DND-41 (cell line): ENCODE data around the gene LMO1.
A peak's percentile ranks its signal among the peaks of the same experiment; 100 is the strongest.

Experiments
- ATAC-seq: fragments of 200-7000 bp; cut with Tn5 transposase; 3 replicates; pipeline ENCODE4 v1.9.1; 2021; ENCODE audit warnings: low read depth; ENCODE audit not compliant: insufficient read depth
- DNase-seq: peaks from one replicate; pipeline ENCODE4 v3.0.0-alpha.2; 2020
- H2AFZ ChIP-seq: 2 replicates; pipeline ENCODE4 v1.6.0; 2012; ENCODE audit warnings: low read depth, low read length
- H3K27ac ChIP-seq: 2 replicates; pipeline ENCODE4 v1.5.1; 2012; ENCODE audit warnings: low read length, inconsistent platforms
- H3K27me3 ChIP-seq: fragments of 200-600 bp; sonication (generic); 2 replicates; pipeline ENCODE4 v1.6.0; 2012; ENCODE audit warnings: low read length, mild to moderate bottlenecking, inconsistent platforms; ENCODE audit not compliant: insufficient read depth, poor library complexity
- H3K36me3 ChIP-seq: 2 replicates; pipeline ENCODE4 v1.5.1; 2012; ENCODE audit warnings: low read length, inconsistent platforms; ENCODE audit not compliant: insufficient read depth
- H3K4me1 ChIP-seq: 2 replicates; pipeline ENCODE4 v1.5.1; 2012; ENCODE audit warnings: mild to moderate bottlenecking, low read length; ENCODE audit not compliant: insufficient read depth
- H3K4me2 ChIP-seq: 2 replicates; pipeline ENCODE4 v1.6.0; 2012; ENCODE audit warnings: mild to moderate bottlenecking, moderate library complexity, low read length, inconsistent platforms; ENCODE audit not compliant: insufficient read depth
- H3K4me3 ChIP-seq, 2 experiments: fragments of 200-600 bp in 1 of 2; shearing (Covaris generic) in 1 of 2; 2 replicates each; pipeline ENCODE4 v1.5.1; 2012 to 2016; ENCODE audit warnings: inconsistent platforms in 2 of 2, low read length in 2 of 2, mild to moderate bottlenecking in 2 of 2, low read depth in 1 of 2, moderate library complexity in 1 of 2
- H3K79me2 ChIP-seq: 2 replicates; pipeline ENCODE4 v1.6.0; 2012; ENCODE audit warnings: low read length, inconsistent platforms; ENCODE audit not compliant: insufficient read depth
- H3K9ac ChIP-seq: 2 replicates; pipeline ENCODE4 v1.6.0; 2012; ENCODE audit warnings: low read depth, mild to moderate bottlenecking, inconsistent platforms, low read length, moderate library complexity
- H3K9me3 ChIP-seq: 2 replicates; pipeline ENCODE4 v1.5.1; 2012; ENCODE audit warnings: low read length, moderate library complexity, mild to moderate bottlenecking, inconsistent platforms; ENCODE audit not compliant: insufficient read depth, severe bottlenecking
- H4K20me1 ChIP-seq: 2 replicates; pipeline ENCODE4 v1.6.0; 2012; ENCODE audit warnings: low read length; ENCODE audit not compliant: insufficient read depth
- EZH2 ChIP-seq: IDR thresholded peaks from 3 replicates; pipeline ENCODE4 v1.6.1; 2012; ENCODE audit warnings: borderline replicate concordance, low read depth, mild to moderate bottlenecking, moderate library complexity, low read length, inconsistent platforms; ENCODE audit not compliant: severe bottlenecking
- TF ChIP-seq, protein P1 (sequence below): IDR thresholded peaks from 2 replicates; pipeline ENCODE4 v1.5.1; 2012; ENCODE audit warnings: borderline replicate concordance, low read length, moderate library complexity, mild to moderate bottlenecking; ENCODE audit not compliant: poor library complexity, severe bottlenecking; ENCODE audit errors: extremely low read depth

LMO1 gene

DNA sequence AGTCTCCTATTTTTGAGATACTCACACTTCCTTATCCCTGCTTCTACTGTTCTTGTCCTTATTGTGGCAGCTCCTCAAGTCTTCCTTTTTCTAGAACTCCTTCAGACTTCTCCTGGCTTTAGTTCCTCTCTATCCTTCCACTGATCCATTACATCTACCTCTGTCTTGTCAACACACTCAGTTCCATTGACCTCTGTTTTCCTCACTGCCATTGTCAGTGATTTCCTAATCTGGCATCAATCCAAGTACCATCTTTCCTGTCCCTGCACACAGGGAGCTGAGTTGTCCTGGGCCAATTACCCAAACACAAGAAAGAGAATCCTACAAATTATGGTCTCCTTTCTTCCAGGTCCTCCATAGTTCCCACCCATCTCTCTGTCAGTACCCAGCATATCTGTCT is 66.9 kb downstream of the LMO1 start:
- H3K4me2 ChIP-seq, result no peak overlapping the region
- no peak overlapping the region for H3K27ac ChIP-seq
- no peaks in the 10 kb centered on the region for H3K79me2 ChIP-seq
- ATAC-seq (no peak), DNase-seq (no peak)
- H3K9ac ChIP-seq, result no peak overlapping the region
- no peaks in the 10 kb centered on the region for H4K20me1 ChIP-seq
- no peak overlapping the region for H2AFZ ChIP-seq
- H3K4me1 ChIP-seq, result no peaks in the 10 kb centered on the region
- H3K36me3 ChIP-seq, result no peaks in the 10 kb centered on the region
- no peak overlapping the region for H3K4me3 ChIP-seq
- no peaks in the 10 kb centered on the region for H3K9me3 ChIP-seq
- H3K27me3 ChIP-seq, result no peaks in the 10 kb centered on the region
- TF ChIP-seq EZH2, result no peak
- TF ChIP-seq, protein P1, sequence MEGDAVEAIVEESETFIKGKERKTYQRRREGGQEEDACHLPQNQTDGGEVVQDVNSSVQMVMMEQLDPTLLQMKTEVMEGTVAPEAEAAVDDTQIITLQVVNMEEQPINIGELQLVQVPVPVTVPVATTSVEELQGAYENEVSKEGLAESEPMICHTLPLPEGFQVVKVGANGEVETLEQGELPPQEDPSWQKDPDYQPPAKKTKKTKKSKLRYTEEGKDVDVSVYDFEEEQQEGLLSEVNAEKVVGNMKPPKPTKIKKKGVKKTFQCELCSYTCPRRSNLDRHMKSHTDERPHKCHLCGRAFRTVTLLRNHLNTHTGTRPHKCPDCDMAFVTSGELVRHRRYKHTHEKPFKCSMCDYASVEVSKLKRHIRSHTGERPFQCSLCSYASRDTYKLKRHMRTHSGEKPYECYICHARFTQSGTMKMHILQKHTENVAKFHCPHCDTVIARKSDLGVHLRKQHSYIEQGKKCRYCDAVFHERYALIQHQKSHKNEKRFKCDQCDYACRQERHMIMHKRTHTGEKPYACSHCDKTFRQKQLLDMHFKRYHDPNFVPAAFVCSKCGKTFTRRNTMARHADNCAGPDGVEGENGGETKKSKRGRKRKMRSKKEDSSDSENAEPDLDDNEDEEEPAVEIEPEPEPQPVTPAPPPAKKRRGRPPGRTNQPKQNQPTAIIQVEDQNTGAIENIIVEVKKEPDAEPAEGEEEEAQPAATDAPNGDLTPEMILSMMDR, result no peak

DNA sequence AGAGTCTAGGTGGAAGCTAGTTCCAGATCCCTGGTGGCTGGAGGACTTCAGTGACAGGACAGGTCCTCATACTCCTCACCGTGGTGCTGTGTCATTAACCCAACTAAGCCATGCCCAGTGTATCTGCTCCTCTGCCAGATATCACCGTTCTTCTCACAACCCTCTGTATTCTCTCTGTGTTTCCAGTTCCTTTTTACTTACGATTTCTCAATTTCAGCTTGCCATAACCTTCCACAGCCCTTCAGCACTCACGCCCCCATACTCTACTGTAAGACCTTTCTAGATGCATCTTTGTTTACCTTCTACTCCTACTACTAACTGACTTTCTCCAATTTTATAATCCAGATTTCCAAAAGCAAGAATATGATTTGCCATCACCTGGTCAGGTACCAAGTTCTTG is 68.7 kb downstream of the LMO1 start:
- no peak overlapping the region for H3K27ac ChIP-seq
- TF ChIP-seq EZH2, result no peak
- TF ChIP-seq, protein P1, result no peak
- no peaks in the 10 kb centered on the region for H3K4me1 ChIP-seq
- H3K4me3 ChIP-seq, result no peak overlapping the region
- H3K9me3 ChIP-seq, result no peaks in the 10 kb centered on the region
- ATAC-seq, result no peak
- H3K9ac ChIP-seq, result no peak overlapping the region
- no peaks in the 10 kb centered on the region for H3K79me2 ChIP-seq
- no peak for DNase-seq
- no peaks in the 10 kb centered on the region for H3K27me3 ChIP-seq
- no peak overlapping the region for H2AFZ ChIP-seq
- H4K20me1 ChIP-seq, result no peaks in the 10 kb centered on the region
- H3K36me3 ChIP-seq, result no peaks in the 10 kb centered on the region
- H3K4me2 ChIP-seq, result no peak overlapping the region

DNA sequence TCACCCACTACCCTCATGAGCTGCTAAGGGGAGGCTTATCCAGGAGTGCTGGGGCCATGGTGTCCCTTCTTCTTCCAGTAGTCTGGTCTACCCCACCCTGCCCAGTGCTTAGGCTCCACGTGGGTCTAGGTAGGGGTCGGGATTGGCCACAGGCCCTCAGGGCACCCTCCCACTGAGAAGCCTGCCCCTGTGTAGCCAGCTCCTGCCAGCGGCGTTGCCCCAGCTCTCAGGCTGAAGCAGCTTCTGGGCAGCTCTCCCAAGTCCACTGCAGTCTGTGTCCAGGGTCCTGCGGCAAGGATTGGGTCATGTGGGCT is 70.8 kb downstream of the LMO1 start:
- Histone ChIP-seq H3K4me1 (no peaks in the 10 kb centered on the region), H3K9me3 (no peaks in the 10 kb centered on the region), H3K4me3 (no peak overlapping the region), H2AFZ (no peak overlapping the region), H3K9ac (no peak overlapping the region), H3K27ac (no peak overlapping the region), H3K4me2 (no peak overlapping the region), H4K20me1 (no peaks in the 10 kb centered on the region), H3K36me3 (no peaks in the 10 kb centered on the region), H3K27me3 (no peaks in the 10 kb centered on the region), H3K79me2 (no peaks in the 10 kb centered on the region)
- DNase-seq, result no peak
- peak; percentile 35; the same call in 1 of the 3 replicates for ATAC-seq
- TF ChIP-seq EZH2, result no peak
- TF ChIP-seq, protein P1, result no peak
